ENCODE results near the gene DNM3. TPM values are rescaled to one million over a fixed set of nuclear protein-coding genes. Genes with fewer than 3 reads are reported as not detected.
A peak's percentile ranks its signal among the peaks of the same experiment; 100 is the strongest.

The DNM3 gene
- total RNA-seq, 1 donor from 2014 or later: 16.4 TPM

- intact Hi-C loops (cut with DNase I): no loop called here
- ATAC-seq: no peak
- no peak for DNase-seq (ENCODE audit: low spot score)
Measured at GRCh38 chr1:172269644-172270043, 428.3 kb downstream of the DNM3 start.

DNA sequence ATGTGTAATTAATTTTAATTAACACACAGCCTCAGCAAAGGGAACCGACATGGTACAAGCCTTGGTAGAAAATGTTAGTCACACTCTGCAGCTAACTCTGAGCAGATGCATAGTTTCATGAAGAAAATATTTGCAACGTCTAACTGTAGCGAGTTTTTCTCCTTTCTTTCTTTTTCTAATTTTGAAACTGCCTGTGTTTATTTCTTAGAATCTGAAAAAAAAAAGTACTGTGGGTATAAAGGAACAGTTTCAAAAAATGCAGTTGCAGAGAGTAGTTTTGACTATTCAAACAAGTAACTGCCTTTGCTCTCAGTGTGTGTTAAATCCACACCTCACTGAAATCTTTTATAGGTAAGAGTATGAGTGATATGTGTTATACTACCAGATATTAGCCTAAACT is 429.3 kb downstream of the DNM3 start:
- ATAC-seq (peak; percentile 20), DNase-seq (ENCODE audit: low spot score) (no peak)
- intact Hi-C loops (cut with DNase I): no loop called here

GRCh38 chr1:172272087-172272486 is 430.8 kb downstream of the DNM3 start:
- no peak for ATAC-seq
- DNase-seq (ENCODE audit: low spot score): no peak
- intact Hi-C loops (cut with DNase I): no loop called here

GRCh38 chr1:172273647-172274396 is 432.5 kb downstream of the DNM3 start:
- DNase-seq (ENCODE audit: low spot score) (no peak), ATAC-seq (peak; percentile 72)
- intact Hi-C loops (cut with DNase I): no loop called here

GRCh38 chr1:172275478-172275877 is 434.2 kb downstream of the DNM3 start:
- intact Hi-C loops (cut with DNase I): no loop called here
- no peak for ATAC-seq
- no peak for DNase-seq (ENCODE audit: low spot score)

DNA sequence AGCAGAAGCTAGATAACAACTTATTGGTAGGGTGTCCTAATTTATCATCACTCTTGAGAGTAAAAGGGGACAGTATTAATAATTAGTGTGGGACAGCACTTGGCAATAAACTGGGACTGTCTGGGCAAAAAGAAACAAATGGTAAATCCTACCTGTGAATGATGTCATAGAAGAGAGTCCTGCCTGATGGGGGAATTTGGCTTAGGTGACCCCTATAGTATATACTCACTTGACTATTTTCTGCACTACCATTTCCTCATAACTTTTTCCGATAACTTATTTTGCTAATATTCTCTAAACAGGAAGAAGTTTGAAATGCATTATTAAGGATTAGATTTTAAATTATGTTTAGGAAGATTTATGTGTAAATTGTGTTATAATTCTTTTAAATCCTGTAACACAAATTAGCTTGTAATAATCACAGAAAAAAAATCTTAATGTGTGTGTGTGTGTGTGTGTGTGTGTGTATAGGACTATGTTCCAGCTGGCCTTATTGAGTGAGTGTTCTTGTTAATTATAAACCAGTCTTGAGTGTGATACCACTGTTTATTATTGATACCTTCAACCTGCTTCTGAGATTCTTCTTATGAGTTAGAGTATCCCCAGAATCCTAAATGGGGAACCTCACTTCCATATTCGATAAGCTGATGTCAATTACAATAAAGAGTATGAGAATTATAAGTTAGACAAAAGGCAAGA is 435.0 kb downstream of the DNM3 start:
- no peak for ATAC-seq

GRCh38 chr1:172277275-172277674 is 436.0 kb downstream of the DNM3 start:
- ATAC-seq (no peak), DNase-seq (ENCODE audit: low spot score) (no peak)
- intact Hi-C loops (cut with DNase I): no loop called here

More for the DNA sequence above, 435.0 kb downstream of the DNM3 start:
- intact Hi-C loops (cut with DNase I): no loop called here
- DNase-seq (ENCODE audit: low spot score): no peak

GRCh38 chr1:172277989-172278388 is 436.7 kb downstream of the DNM3 start:
- no peak for ATAC-seq

GRCh38 chr1:172278478-172278877 is 437.2 kb downstream of the DNM3 start:
- DNase-seq (ENCODE audit: low spot score) (no peak), ATAC-seq (peak; percentile 49)
- intact Hi-C loops (cut with DNase I): loop anchor here (2.0 kb wide), 1 partner anchor 14 kb away; no protein-coding TSS in a partner anchor

More at GRCh38 chr1:172277989-172278388, 436.7 kb downstream of the DNM3 start:
- intact Hi-C loops (cut with DNase I): loop anchor here (2.0 kb wide), 1 partner anchor 13 kb away; no protein-coding TSS in a partner anchor
- no peak for DNase-seq (ENCODE audit: low spot score)

- DNase-seq (ENCODE audit: low spot score): no peak
- no peak for ATAC-seq
- intact Hi-C loops (cut with DNase I): loop anchor here (2.0 kb wide), 1 partner anchor 15 kb away; no protein-coding TSS in a partner anchor
Measured at GRCh38 chr1:172279939-172280636, 438.8 kb downstream of the DNM3 start.

- DNase-seq (ENCODE audit: low spot score) (no peak), ATAC-seq (peak; percentile 37)
- intact Hi-C loops (cut with DNase I): no loop called here
Measured at GRCh38 chr1:172283766-172284165, 442.5 kb downstream of the DNM3 start.

DNA sequence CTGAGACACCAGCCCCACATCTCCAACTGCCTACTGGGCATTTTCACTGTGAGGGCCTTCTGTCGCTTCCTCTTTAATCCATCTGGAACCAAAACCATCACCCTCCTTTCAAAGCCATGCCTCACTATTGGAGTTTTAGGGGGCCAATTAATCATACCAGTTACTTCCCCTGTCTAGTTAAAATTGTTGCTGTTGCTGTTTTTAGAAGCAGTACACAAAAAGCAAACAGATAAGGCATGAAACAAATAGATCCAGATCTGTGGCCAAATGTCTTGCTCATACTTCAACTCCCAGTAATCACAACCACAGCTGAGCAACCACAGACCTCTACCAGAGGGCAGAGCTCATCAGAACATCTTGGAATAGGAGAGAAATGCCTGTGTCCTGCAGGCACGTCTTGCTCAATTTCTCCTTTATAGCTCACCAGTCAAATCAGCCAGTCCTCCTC is 445.4 kb downstream of the DNM3 start:
- intact Hi-C loops (cut with DNase I): no loop called here
- peak; percentile 93 for ATAC-seq
- no peak for DNase-seq (ENCODE audit: low spot score)

DNA sequence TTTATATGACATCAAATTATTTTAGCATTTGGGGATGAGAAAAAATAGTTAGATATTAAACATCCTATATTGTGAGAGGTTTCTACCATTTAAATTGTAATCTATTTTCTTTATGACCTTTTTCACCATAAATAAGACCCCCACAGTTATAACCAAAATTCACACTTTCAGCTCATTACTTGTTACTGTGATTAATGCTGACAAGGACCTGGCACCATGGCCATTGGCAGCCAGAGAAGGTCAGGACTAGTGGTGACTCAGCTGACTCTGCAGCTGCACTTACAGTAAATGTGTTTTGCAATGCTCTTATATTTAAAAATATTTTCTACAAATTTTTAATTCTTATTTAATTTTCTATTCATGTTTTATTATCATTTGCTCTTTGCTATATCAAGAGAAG is 445.9 kb downstream of the DNM3 start:
- peak; percentile 82 for ATAC-seq
- intact Hi-C loops (cut with DNase I): no loop called here
- peak; percentile 60 for DNase-seq (ENCODE audit: low spot score)

GRCh38 chr1:172288581-172288980 is 447.3 kb downstream of the DNM3 start:
- no peak for DNase-seq (ENCODE audit: low spot score)
- intact Hi-C loops (cut with DNase I): no loop called here
- ATAC-seq: no peak

DNA sequence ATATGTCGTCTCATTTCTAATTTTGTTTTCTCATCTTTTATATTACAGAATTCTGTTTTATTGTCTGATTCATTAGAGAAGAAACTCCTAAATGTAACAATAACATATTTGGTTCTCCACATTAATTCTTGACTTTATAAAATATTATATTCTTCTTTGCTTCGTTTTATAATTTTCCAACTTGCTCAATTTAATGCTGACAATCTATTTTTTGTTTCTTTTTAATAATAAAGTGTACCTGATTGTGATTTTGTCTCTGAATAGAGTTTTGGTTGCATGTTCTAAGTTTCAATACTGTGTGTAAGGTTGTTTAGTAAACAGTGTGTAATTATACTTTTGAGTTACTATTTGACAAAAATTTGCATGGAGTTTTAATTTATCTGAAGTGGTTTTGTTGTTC is 448.1 kb downstream of the DNM3 start:
- ATAC-seq: no peak
- no peak for DNase-seq (ENCODE audit: low spot score)
- intact Hi-C loops (cut with DNase I): no loop called here

GRCh38 chr1:172292840-172293239 is 451.5 kb downstream of the DNM3 start:
- intact Hi-C loops (cut with DNase I): no loop called here
- ATAC-seq (no peak), DNase-seq (ENCODE audit: low spot score) (no peak)

- ATAC-seq (peak; percentile 13), DNase-seq (ENCODE audit: low spot score) (no peak)
- intact Hi-C loops (cut with DNase I): no loop called here
Measured at GRCh38 chr1:172293429-172293828, 452.1 kb downstream of the DNM3 start.

DNA sequence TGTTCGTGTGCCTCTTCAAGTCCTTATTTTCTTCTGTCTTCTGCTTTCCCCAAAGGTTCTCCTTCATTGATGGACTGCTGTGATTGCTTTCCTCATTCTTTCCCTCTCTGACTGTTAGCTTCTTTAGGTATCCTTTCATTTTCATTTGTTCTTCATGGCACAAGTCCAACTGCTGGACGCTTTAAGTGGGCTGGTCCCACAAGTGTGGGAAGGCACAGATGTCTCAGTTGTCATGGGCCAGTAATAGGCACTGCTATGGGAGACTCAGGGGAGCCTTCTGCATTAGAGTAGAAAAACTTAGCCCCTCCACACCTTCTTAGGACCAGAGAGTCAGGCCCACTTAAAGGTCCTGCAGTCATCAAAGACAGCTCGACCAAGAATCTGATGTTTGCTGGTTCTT is 456.8 kb downstream of the DNM3 start:
- DNase-seq (ENCODE audit: low spot score) (no peak), ATAC-seq (no peak)
- intact Hi-C loops (cut with DNase I): no loop called here

DNA sequence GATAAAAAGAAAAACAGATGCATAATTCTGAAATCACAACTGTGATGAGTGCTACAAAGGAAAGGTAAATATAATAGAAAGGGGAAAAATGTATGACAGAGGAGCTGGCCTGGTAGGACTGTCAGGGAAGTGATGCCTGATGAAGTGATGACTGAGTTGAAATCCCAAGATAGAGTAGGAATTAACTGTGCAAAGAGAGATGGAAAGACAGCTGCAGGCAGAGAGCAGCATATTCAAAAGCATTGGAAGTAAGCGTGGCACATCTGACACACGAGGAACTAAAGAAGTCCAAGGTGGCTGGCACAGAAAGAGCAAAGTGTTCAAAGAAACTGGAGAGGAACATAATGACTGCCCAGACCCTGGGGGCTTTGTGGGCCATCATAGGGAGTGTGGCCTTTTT is 457.6 kb downstream of the DNM3 start:
- ATAC-seq: no peak
- DNase-seq (ENCODE audit: low spot score): no peak
- intact Hi-C loops (cut with DNase I): no loop called here

DNA sequence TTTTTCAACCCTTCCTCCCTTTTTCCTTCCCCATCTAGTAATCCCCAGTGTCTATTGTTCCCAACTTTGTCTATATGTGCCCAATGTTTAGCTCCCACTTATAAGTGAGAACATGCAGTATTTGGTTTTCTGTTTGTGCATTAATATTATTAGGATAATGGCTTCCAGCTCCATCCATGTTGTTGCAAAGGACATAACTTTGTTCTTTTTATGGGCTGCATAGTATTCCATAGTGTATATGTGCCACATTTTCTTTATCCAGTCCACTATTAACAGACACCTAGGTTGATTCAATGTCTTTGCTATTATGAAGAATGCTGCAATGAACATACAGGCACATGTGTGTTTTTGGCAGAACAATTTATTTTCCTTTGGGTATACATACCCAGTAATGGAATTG is 458.2 kb downstream of the DNM3 start:
- intact Hi-C loops (cut with DNase I): no loop called here
- DNase-seq (ENCODE audit: low spot score): no peak
- no peak for ATAC-seq
